Body of pancreas (tissue), 4 donors: Measurements from ENCODE around the gene FAM204A. TPM values are rescaled to one million over a fixed set of nuclear protein-coding genes. Genes with fewer than 3 reads are reported as not detected.
A peak's percentile ranks its signal among the peaks of the same experiment; 100 is the strongest.

Experiments used
- ATAC-seq: fragments of 150-250 bp; one replicate; pipeline ENCODE4 v1.9.1; 2016
- DNase-seq, 4 donors: peaks; one replicate each; pipeline ENCODE4 v3.0.0-alpha.2; 2019
- H3K27ac ChIP-seq, 4 donors: fragments of 200-600 bp; sonication (generic); 1 replicate in 3 of 4; 2 replicates in 1 of 4; pipeline versions ENCODE4 v1.5.1 to v1.6.1; 2016 to 2019; ENCODE audit warnings: mild to moderate bottlenecking in 1 of 4, mixed read lengths in 1 of 4, moderate library complexity in 1 of 4
- H3K27me3 ChIP-seq, 2 donors: fragments of 200-600 bp; sonication (generic); one replicate each; pipeline ENCODE4 v1.6.0; 2016; ENCODE audit warnings: mild to moderate bottlenecking in 1 of 2
- H3K36me3 ChIP-seq, 2 donors: fragments of 200-600 bp; sonication (generic); replicated peaks in 1 of 2; 2 replicates each; pipeline ENCODE4 v1.5.1; 2016; ENCODE audit warnings: low read depth in 2 of 2; ENCODE audit not compliant: insufficient read depth in 1 of 2
- H3K4me1 ChIP-seq: fragments of 200-600 bp; sonication (generic); one replicate; pipeline ENCODE4 v1.6.0; 2016
- H3K4me3 ChIP-seq, 2 donors: fragments of 200-600 bp; sonication (generic); 1 replicate in 1 of 2; 2 replicates in 1 of 2; pipeline ENCODE4 v1.5.1; 2016 to 2019
- H3K9me3 ChIP-seq, 3 donors: fragments of 200-600 bp; sonication (generic); 1 replicate in 2 of 3; 2 replicates in 1 of 3; pipeline ENCODE4 v1.5.1; 2016
- POLR2A ChIP-seq, 3 donors: fragments of 450-650 bp; IDR thresholded peaks; one replicate each; pipeline ENCODE4 v1.6.1; 2016; ENCODE audit warnings: antibody characterized with exemption in 3 of 3, mild to moderate bottlenecking in 2 of 3
- WGBS, 2 donors: methylation state at CpG; one replicate each; pipeline ENCODE4 v1.1.5; 2017; 5-methylcytosine and 5-hydroxymethylcytosine counted together
- intact Hi-C: fragments of 100-400 bp; cut with DNase I; formaldehyde crosslinking; loops from one replicate; pipeline ENCODE4 v1.15.1; 2023
- total RNA-seq, 2 donors: library from RNA; depleted of rRNA; stranded (reverse); fragments of >200 nt; gene quantifications; one replicate each; pipeline ENCODE4 v1.1.0, GENCODE V29; 2016
- TF ChIP-seq, protein P1 (sequence below), 7 experiments: fragments of 450-650 bp in 4 of 7; fragments of 200-600 bp in 3 of 7; sonication (generic) in 3 of 7; IDR thresholded peaks; one replicate each; pipeline ENCODE4 v1.5.1; 2016 to 2019; ENCODE audit warnings: antibody characterized with exemption in 7 of 7

FAM204A gene
- total RNA-seq, 2 donors from 2014 or later = 8.6 to 57.4 TPM

DNA sequence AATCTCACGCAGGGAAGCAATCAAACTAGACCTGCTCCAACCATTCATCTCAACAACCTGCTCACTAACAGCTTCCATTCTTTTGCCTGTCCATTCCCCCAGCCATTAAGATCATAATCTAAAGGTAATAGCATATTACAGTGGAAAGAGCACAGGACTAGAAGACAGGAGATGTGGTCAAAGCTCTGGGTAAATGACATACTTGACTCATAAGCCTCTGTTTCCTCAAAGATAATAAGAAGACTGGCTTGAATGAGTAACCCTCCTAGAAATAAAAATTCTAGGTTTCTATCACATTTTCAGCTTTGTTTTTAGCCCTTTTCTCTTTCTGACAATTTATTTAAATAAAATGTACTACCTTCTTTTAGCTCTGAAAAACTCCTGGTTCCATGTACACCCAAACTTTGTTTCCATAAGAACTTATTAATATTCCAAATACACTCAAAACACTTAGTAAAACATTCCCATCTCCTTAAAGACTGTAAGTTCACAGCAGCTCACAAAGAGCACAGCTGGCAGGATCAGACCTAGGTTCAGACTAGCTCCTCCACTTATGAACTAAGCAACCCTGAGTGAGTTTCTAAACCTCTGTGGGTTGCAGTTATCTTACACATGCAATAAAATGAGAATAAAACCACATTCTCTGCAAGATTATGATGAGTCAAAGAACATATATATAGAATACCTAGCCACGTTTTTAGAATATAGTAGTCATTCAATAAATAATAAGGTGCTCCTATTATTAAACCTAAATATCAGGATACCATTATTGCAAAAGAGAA is 11.6 kb downstream of the FAM204A start:
- H3K27ac ChIP-seq = no peak overlapping the region
- no peak for ATAC-seq
- no peaks in the 10 kb centered on the region for H3K9me3 ChIP-seq
- TF ChIP-seq, protein P1, sequence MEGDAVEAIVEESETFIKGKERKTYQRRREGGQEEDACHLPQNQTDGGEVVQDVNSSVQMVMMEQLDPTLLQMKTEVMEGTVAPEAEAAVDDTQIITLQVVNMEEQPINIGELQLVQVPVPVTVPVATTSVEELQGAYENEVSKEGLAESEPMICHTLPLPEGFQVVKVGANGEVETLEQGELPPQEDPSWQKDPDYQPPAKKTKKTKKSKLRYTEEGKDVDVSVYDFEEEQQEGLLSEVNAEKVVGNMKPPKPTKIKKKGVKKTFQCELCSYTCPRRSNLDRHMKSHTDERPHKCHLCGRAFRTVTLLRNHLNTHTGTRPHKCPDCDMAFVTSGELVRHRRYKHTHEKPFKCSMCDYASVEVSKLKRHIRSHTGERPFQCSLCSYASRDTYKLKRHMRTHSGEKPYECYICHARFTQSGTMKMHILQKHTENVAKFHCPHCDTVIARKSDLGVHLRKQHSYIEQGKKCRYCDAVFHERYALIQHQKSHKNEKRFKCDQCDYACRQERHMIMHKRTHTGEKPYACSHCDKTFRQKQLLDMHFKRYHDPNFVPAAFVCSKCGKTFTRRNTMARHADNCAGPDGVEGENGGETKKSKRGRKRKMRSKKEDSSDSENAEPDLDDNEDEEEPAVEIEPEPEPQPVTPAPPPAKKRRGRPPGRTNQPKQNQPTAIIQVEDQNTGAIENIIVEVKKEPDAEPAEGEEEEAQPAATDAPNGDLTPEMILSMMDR (IDR thresholded peaks at IDR 0.05) = no peak
- TF ChIP-seq POLR2A (IDR thresholded peaks at IDR 0.05) = no peak
- H3K27me3 ChIP-seq = no peaks in the 10 kb centered on the region
- DNase-seq = no peak
- peaks cover 0 to 14% of the 10 kb centered on the region in 2 donors for H3K36me3 ChIP-seq
- H3K4me1 ChIP-seq = peaks cover 7% of the 10 kb centered on the region
- intact Hi-C loops = no loop called here
- no peak overlapping the region for H3K4me3 ChIP-seq
- WGBS, 2 donors = 89 to 95% methylated on average over 2 of the region's 2 CpGs

- TF ChIP-seq POLR2A (IDR thresholded peaks at IDR 0.05) = no peak
- TF ChIP-seq, protein P1 (IDR thresholded peaks at IDR 0.05) = no peak
- H3K27me3 ChIP-seq = no peaks in the 10 kb centered on the region
- no peak for DNase-seq
- ATAC-seq = no peak
- H3K9me3 ChIP-seq = no peaks in the 10 kb centered on the region
- peaks cover 0 to 18% of the 10 kb centered on the region in 2 donors for H3K36me3 ChIP-seq
- H3K27ac ChIP-seq = no peak overlapping the region
- H3K4me1 ChIP-seq = peaks cover 11% of the 10 kb centered on the region
- intact Hi-C loops = no loop called here
- no peak overlapping the region for H3K4me3 ChIP-seq
- WGBS, 2 donors = 93% methylated on average over 2 of the region's 2 CpGs
These were observed 18.0 kb downstream of the FAM204A start for GRCh38 chr10:118324140-118324539.

- Histone ChIP-seq H3K4me3 (no peak overlapping the region), H3K27ac (peak overlapping the region in 1 of 4 donors; percentile 4), H3K9me3 (no peaks in the 10 kb centered on the region), H3K36me3 (peaks cover 0 to 16% of the 10 kb centered on the region in 2 donors), H3K27me3 (no peaks in the 10 kb centered on the region), H3K4me1 (peaks cover 11% of the 10 kb centered on the region)
- 59 to 61% methylated on average over 6 of the region's 6 CpGs for WGBS, 2 donors
- TF ChIP-seq, protein P1 (IDR thresholded peaks at IDR 0.05) = no peak
- no peak for TF ChIP-seq POLR2A (IDR thresholded peaks at IDR 0.05)
- intact Hi-C loops = no loop called here
- ATAC-seq = no peak
- DNase-seq = no peak
These were observed 20.2 kb downstream of the FAM204A start for GRCh38 chr10:118321724-118322575.

DNA sequence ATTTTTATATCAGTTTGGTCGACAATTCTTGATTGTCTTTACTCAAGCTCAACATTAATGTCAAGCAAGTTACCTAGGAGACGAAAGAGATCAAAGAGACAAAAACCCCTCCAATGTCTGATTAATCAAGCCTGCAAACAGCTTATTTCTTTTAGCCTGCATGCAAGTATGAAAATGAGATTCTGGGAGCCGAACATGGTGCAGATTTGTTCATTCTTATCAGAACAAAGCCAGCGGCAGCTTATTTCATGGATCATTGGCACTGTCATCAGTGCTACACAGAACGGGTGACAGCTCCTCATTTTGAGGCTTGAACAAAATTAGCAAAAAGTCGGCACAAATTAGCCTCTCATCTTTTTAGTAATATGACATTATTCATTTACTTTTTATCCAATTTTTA is 26.5 kb downstream of the FAM204A start:
- intact Hi-C loops = no loop called here
- H3K36me3 ChIP-seq = peaks cover 0 to 2% of the 10 kb centered on the region in 2 donors

More for the DNA sequence above, 26.5 kb downstream of the FAM204A start:
- DNase-seq (no peak), ATAC-seq (no peak)
- no peaks in the 10 kb centered on the region for H3K9me3 ChIP-seq
- TF ChIP-seq, protein P1 (IDR thresholded peaks at IDR 0.05) = no peak
- no peak for TF ChIP-seq POLR2A (IDR thresholded peaks at IDR 0.05)
- no peaks in the 10 kb centered on the region for H3K27me3 ChIP-seq
- H3K27ac ChIP-seq = no peak overlapping the region
- H3K4me3 ChIP-seq = no peak overlapping the region
- WGBS, 2 donors = 65 to 73% methylated on average over 6 of the region's 6 CpGs
- H3K4me1 ChIP-seq = no peaks in the 10 kb centered on the region
